Measurements from ENCODE around the gene DEDD.

Gene DEDD

DNA sequence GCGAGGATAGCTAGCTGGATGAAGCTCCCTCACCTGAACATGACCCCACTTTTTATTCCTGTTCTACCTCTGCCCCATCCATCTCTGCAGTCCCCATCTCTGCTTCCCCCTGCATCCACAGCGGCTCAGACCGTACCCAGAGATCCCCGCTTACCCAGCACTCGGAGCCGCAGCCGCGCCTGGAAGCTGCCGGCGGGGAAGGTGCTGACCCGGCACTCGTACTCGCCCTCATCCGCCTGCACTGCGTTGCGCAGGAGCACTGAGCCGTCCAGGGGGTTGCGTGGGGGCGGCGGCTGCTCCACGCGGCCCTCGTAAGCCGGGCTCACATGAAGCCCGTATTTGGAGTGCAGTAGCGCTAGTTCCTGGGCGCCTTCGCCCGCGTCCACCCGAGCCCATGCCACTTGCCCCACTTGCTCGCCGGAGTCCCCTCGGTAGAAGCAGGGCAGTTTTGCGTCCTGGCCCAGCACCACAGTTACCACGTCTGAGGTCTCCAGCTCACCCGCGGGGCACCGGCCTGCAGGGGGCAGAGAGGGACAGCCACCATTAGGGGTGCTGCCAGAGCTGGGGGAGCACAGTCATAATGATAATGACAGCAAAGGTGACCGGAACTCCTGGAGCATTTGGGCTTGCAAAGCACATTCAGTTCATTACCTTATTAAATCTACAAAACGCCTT, 52.9 kb downstream of the DEDD start:
- TF ChIP-seq, protein P1, sequence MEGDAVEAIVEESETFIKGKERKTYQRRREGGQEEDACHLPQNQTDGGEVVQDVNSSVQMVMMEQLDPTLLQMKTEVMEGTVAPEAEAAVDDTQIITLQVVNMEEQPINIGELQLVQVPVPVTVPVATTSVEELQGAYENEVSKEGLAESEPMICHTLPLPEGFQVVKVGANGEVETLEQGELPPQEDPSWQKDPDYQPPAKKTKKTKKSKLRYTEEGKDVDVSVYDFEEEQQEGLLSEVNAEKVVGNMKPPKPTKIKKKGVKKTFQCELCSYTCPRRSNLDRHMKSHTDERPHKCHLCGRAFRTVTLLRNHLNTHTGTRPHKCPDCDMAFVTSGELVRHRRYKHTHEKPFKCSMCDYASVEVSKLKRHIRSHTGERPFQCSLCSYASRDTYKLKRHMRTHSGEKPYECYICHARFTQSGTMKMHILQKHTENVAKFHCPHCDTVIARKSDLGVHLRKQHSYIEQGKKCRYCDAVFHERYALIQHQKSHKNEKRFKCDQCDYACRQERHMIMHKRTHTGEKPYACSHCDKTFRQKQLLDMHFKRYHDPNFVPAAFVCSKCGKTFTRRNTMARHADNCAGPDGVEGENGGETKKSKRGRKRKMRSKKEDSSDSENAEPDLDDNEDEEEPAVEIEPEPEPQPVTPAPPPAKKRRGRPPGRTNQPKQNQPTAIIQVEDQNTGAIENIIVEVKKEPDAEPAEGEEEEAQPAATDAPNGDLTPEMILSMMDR (IDR thresholded peaks at IDR 0.05; ENCODE audit: low read depth, low read length) = no peak
- H3K4me3 ChIP-seq (replicated peaks in 1 of 2; ENCODE audit: low read depth in 2 of 2, low read length in 2 of 2) = no peak overlapping the region
- no peak for DNase-seq (ENCODE audit: low read depth in 2 of 2)

DNA sequence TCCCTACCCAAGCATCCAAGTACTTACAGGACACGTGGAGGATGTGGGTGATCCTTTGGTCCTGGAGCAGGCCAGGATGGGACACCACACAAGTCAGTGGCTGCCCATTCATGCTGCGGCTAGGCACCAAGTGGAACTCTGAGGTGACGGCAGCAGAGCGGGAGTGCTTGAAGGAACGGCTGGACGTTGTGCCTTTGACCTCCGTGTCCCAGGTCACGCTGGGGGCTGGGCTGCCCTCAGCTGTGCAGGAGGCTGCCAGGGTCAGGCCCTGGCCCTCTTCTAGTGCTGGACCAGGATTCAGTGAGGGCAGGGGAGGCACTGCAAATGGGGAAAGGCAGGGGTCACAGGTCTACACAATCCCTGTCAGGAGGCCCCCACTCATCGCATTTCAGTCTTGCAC, 55.0 kb downstream of the DEDD start:
- H3K4me3 ChIP-seq (replicated peaks in 1 of 2; ENCODE audit: low read depth in 2 of 2, low read length in 2 of 2) = no peak overlapping the region
- no peak for DNase-seq (ENCODE audit: low read depth in 2 of 2)
- TF ChIP-seq, protein P1 (IDR thresholded peaks at IDR 0.05; ENCODE audit: low read depth, low read length) = no peak

DNA sequence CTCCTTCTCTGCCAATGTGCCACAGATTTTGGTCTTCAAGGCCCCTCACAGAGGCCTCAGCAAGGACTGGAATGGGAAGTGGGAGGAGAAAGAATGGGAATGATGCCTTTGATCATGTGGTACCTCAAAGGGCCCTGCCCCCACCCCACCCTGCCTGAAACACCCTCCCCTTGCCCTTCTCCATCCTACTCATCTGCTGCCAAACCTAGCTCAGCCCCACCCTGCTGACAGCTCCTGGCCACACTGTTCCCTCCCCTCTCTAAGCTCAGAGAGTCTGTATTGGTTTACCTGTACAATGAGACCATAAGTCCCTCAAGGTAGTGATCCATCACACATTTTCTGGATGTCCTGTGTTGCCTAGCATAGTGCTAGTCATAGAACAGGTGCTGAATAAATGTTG, 56.1 kb downstream of the DEDD start:
- TF ChIP-seq, protein P1 (IDR thresholded peaks at IDR 0.05; ENCODE audit: low read depth, low read length) = no peak
- DNase-seq (ENCODE audit: low read depth in 2 of 2) = no peak
- no peak overlapping the region for H3K4me3 ChIP-seq (replicated peaks in 1 of 2; ENCODE audit: low read depth in 2 of 2, low read length in 2 of 2)

DNA sequence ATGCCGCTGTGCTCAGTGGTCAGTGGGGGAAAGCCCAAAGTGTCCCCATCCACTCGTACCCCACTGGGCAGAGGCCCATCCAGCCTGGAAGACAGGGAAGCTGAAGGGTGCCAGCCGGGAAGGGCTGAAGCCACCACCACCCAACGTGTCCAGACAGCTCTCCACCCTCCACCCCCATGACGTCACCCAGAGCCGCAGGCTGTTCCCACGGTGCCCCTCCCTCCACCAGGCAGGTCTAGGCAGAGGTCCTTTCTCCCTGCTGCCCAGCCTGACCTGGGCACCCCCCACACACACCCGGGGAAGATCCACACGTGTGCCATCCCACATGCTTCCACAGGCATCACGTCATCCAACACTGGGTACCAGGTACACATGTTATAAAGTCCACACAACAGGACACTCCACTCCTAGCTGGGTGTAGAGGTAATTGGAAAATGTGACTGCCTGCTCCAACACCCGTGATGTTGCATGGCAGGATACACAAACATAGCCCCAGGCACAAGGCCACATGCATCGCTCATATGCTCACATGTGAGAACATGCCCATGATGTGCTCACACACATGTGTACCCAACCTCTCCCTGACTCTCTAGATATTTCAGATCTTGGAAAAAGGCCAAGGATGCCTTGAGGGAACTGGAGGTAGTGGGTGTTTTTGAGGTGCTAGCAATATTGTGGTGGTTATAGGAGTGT, 57.6 kb downstream of the DEDD start:
- TF ChIP-seq, protein P1 (IDR thresholded peaks at IDR 0.05; ENCODE audit: low read depth, low read length) = no peak
- no peak for DNase-seq (ENCODE audit: low read depth in 2 of 2)

DNA sequence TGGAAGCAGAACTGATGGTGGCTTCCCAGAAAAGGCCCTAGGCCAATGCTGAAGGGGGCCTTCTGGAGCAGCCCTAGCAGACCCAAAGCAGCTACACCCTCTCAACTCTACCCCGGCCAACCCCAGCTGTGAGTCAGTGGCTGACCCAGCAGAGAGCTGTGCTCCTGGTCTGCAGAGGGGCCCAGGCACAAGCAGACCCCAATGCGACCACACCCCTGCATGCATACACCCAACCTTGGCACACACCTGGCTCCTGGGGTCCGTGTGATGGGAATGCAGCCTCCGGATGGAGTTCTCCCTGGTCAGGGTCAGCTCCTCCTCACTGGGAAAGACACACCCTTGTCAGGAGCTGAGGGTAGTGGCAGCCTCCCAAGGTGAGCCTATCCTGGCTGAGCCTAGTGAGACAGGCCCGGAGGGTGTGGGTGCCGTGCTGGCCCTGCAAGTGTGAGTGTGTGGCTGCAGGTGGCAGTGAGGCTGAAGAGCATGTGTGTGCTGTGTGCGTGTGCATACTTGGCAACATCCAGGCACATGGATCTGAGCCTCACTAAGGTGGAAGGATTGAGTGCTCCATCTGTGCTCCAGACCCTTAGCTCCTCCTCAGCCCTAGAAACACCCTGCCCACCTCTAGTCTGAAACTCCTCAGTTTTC, 58.9 kb downstream of the DEDD start:
- no peak overlapping the region for H3K4me3 ChIP-seq (replicated peaks in 1 of 2; ENCODE audit: low read depth in 2 of 2, low read length in 2 of 2)
- DNase-seq (ENCODE audit: low read depth in 2 of 2) = no peak
- TF ChIP-seq, protein P1 (IDR thresholded peaks at IDR 0.05; ENCODE audit: low read depth, low read length) = no peak

More for the DNA sequence above, 57.6 kb downstream of the DEDD start:
- no peak overlapping the region for H3K4me3 ChIP-seq (replicated peaks in 1 of 2; ENCODE audit: low read depth in 2 of 2, low read length in 2 of 2)

DNA sequence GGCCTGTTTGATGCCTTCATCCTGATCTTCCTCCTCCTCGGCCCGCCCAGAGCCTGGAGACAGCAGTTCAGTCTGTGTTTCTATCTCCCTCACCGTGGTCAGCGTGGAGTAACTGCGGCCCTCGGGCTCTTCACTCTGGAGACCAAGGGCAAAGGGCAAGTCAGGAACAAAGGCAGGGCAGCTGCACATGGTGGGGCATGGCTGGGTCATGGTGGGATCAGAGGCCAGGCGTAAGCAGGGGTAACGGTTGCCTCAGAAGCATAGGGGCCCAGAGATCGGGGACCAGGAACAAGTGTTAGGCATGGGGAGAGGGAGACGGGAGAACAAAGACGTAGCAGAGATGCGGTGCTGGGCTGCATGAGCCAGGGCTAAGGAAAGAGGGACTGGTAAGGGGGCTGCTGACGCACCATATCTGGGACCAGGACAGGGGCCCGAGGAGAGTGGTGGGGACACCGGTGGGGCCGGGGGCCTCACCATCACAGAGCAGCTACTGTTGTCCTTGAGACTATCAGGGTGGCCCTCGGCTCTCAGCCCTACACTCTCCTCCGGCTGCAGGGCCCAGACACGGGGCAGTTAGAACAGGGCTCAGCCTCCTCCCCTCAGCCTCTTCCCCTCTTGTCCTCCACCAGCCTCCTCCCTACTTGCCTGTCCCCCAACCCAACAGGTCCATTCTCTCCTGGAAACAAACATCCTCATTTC, 59.6 kb downstream of the DEDD start:
- no peak for DNase-seq (ENCODE audit: low read depth in 2 of 2)
- no peak overlapping the region for H3K4me3 ChIP-seq (replicated peaks in 1 of 2; ENCODE audit: low read depth in 2 of 2, low read length in 2 of 2)
- TF ChIP-seq, protein P1 (IDR thresholded peaks at IDR 0.05; ENCODE audit: low read depth, low read length) = no peak

Measured in cardiac fibroblast (primary cell).